ENCODE measurements around the gene PFN3.
"Not testable (repeated sequence)": the region's sequence is repeated elsewhere in the genome, so short reads cannot be mapped to it uniquely, and the experiment has no call there.

The PFN3 gene

GRCh38 chr5:177393206-177393765 is 7.2 kb downstream of the PFN3 start:
- no peak for DNase-seq

GRCh38 chr5:177392765-177393164 is 7.7 kb downstream of the PFN3 start:
- no peak for DNase-seq

- DNase-seq: peak; percentile 63
Observed at GRCh38 chr5:177390363-177391300, 9.8 kb downstream of the PFN3 start.

GRCh38 chr5:177389241-177390169 is 11.0 kb downstream of the PFN3 start:
- DNase-seq: no peak

GRCh38 chr5:177388521-177389052 is 11.9 kb downstream of the PFN3 start:
- no peak for DNase-seq

- no peak for DNase-seq
Observed at GRCh38 chr5:177387405-177387804, 13.1 kb downstream of the PFN3 start.

GRCh38 chr5:177386542-177386941 is 13.9 kb downstream of the PFN3 start:
- no peak for DNase-seq

GRCh38 chr5:177385720-177386119 is 14.7 kb downstream of the PFN3 start:
- no peak for DNase-seq

- no peak for DNase-seq
Observed at GRCh38 chr5:177384134-177384533, 16.3 kb downstream of the PFN3 start, which contains the start of gene SLC34A1. Gene SLC34A1 (plus strand): TSS chr5:177384434. CDS start chr5:177385742, 1,308 bp downstream.

GRCh38 chr5:177383181-177383580 is 17.3 kb downstream of the PFN3 start:
- no peak for DNase-seq

- no peak for DNase-seq
Observed at GRCh38 chr5:177382423-177383029, 17.9 kb downstream of the PFN3 start.

GRCh38 chr5:177380805-177381126 is 19.7 kb downstream of the PFN3 start:
- no peak for DNase-seq

GRCh38 chr5:177378884-177379883 is 21.3 kb downstream of the PFN3 start:
- DNase-seq: no peak

GRCh38 chr5:177377851-177378776 is 22.3 kb downstream of the PFN3 start:
- DNase-seq: no peak

- no peak for DNase-seq
Observed at GRCh38 chr5:177376107-177376506, 24.4 kb downstream of the PFN3 start.

GRCh38 chr5:177375516-177375915 is 24.9 kb downstream of the PFN3 start:
- DNase-seq: not testable (repeated sequence)

- DNase-seq: no peak
Observed at GRCh38 chr5:177374211-177374610, 26.2 kb downstream of the PFN3 start.

GRCh38 chr5:177373806-177374205 is 26.7 kb downstream of the PFN3 start:
- DNase-seq: no peak

GRCh38 chr5:177372910-177373309 is 27.6 kb downstream of the PFN3 start:
- DNase-seq: no peak

All from SHP77 treated with DMSO at 0.1 percent for 48 hours (cell line).